OCI-LY1 (cell line): ENCODE data around the gene RND2.

Experiments used
- H2AFZ ChIP-seq: fragments of 200-600 bp; sonication (generic), shearing (Covaris generic); 2 replicates; pipeline ENCODE4 v1.6.0; 2014; ENCODE audit warnings: antibody characterized with exemption, mild to moderate bottlenecking, low read length
- H3F3A ChIP-seq: fragments of 200-600 bp; sonication (generic), shearing (Covaris generic); 2 replicates; pipeline ENCODE4 v1.6.0; 2014; ENCODE audit warnings: mild to moderate bottlenecking, antibody characterized with exemption, low read length, moderate library complexity; ENCODE audit not compliant: insufficient read depth
- H3K27ac ChIP-seq: fragments of 200-600 bp; sonication (generic); 2 replicates; pipeline ENCODE4 v1.5.1; 2014; ENCODE audit warnings: low read length, mixed run types, mild to moderate bottlenecking, low read depth; ENCODE audit not compliant: poor library complexity, severe bottlenecking
- H3K27me3 ChIP-seq: fragments of 200-600 bp; sonication (generic); 2 replicates; pipeline ENCODE4 v1.6.0; 2014; ENCODE audit warnings: antibody characterized with exemption, mild to moderate bottlenecking, low read length, moderate library complexity; ENCODE audit not compliant: insufficient read depth
- H3K36me3 ChIP-seq: fragments of 200-600 bp; sonication (generic); 2 replicates; pipeline ENCODE4 v1.6.1; 2014; ENCODE audit warnings: mild to moderate bottlenecking, antibody characterized with exemption, low read length, moderate library complexity, mixed read lengths; ENCODE audit not compliant: insufficient read depth
- H3K4me1 ChIP-seq: fragments of 200-600 bp; sonication (generic); 2 replicates; pipeline ENCODE4 v1.5.1; 2014; ENCODE audit warnings: mild to moderate bottlenecking, low read length, moderate library complexity; ENCODE audit not compliant: insufficient read depth, severe bottlenecking
- H3K4me2 ChIP-seq: fragments of 200-600 bp; sonication (generic), shearing (Covaris generic); 2 replicates; pipeline ENCODE4 v1.6.1; 2014; ENCODE audit warnings: low read length
- H3K4me3 ChIP-seq: fragments of 200-600 bp; sonication (generic); 2 replicates; pipeline ENCODE4 v1.5.1; 2014; ENCODE audit warnings: low read length, low read depth, mild to moderate bottlenecking, mixed read lengths; ENCODE audit not compliant: poor library complexity, severe bottlenecking
- H3K79me2 ChIP-seq: fragments of 200-600 bp; shearing (Covaris generic); 2 replicates; pipeline ENCODE4 v1.6.1; 2016; ENCODE audit warnings: mixed run types, low read length, mixed read lengths; ENCODE audit not compliant: insufficient read depth
- H3K9ac ChIP-seq: fragments of 200-600 bp; sonication (generic), shearing (Covaris generic); 2 replicates; pipeline ENCODE4 v1.6.1; 2014; ENCODE audit warnings: mild to moderate bottlenecking, low read length, mixed read lengths
- H3K9me2 ChIP-seq: fragments of 200-600 bp; sonication (generic), shearing (Covaris generic); 2 replicates; pipeline ENCODE4 v1.6.1; 2014; ENCODE audit warnings: low read depth, mild to moderate bottlenecking, low read length, mixed read lengths
- H3K9me3 ChIP-seq: fragments of 200-600 bp; shearing (Covaris generic); 2 replicates; pipeline ENCODE4 v1.6.1; 2014; ENCODE audit warnings: low read length, mixed read lengths
- H4K20me1 ChIP-seq: fragments of 200-600 bp; sonication (generic), shearing (Covaris generic); 2 replicates; pipeline ENCODE4 v1.6.0; 2016; ENCODE audit warnings: mild to moderate bottlenecking, low read length; ENCODE audit not compliant: insufficient read depth
- EZH2 ChIP-seq: fragments of 200-600 bp; sonication (generic), shearing (Covaris generic); IDR thresholded peaks from 2 replicates; pipeline ENCODE4 v1.8.0; 2017; ENCODE audit warnings: borderline replicate concordance, mixed run types, mild to moderate bottlenecking, antibody characterized with exemption, low read length, moderate library complexity, mixed read lengths
- TF ChIP-seq, protein P1 (sequence below): fragments of 200-600 bp; sonication (generic), shearing (Covaris generic); IDR thresholded peaks from 2 replicates; pipeline ENCODE4 v1.5.1; 2017; ENCODE audit warnings: mild to moderate bottlenecking, antibody characterized with exemption, low read length, moderate library complexity, mixed read lengths

Gene RND2

GRCh38 chr17:43027091-43028032, 2.3 kb downstream of the RND2 start:
- H3K27ac ChIP-seq: no peak overlapping the region
- H3K9me3 ChIP-seq: no peaks in the 10 kb centered on the region
- H3K4me2 ChIP-seq: no peak overlapping the region
- H3K27me3 ChIP-seq: no peaks in the 10 kb centered on the region
- H3K36me3 ChIP-seq: no peaks in the 10 kb centered on the region
- no peak overlapping the region for H3K4me3 ChIP-seq
- no peaks in the 10 kb centered on the region for H3K9me2 ChIP-seq
- TF ChIP-seq, protein P1, sequence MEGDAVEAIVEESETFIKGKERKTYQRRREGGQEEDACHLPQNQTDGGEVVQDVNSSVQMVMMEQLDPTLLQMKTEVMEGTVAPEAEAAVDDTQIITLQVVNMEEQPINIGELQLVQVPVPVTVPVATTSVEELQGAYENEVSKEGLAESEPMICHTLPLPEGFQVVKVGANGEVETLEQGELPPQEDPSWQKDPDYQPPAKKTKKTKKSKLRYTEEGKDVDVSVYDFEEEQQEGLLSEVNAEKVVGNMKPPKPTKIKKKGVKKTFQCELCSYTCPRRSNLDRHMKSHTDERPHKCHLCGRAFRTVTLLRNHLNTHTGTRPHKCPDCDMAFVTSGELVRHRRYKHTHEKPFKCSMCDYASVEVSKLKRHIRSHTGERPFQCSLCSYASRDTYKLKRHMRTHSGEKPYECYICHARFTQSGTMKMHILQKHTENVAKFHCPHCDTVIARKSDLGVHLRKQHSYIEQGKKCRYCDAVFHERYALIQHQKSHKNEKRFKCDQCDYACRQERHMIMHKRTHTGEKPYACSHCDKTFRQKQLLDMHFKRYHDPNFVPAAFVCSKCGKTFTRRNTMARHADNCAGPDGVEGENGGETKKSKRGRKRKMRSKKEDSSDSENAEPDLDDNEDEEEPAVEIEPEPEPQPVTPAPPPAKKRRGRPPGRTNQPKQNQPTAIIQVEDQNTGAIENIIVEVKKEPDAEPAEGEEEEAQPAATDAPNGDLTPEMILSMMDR: no peak
- no peak for TF ChIP-seq EZH2
- no peak overlapping the region for H2AFZ ChIP-seq
- H3K4me1 ChIP-seq: peaks cover 8% of the 10 kb centered on the region
- H4K20me1 ChIP-seq: no peaks in the 10 kb centered on the region
- H3F3A ChIP-seq: no peaks in the 10 kb centered on the region
- no peak overlapping the region for H3K9ac ChIP-seq
- H3K79me2 ChIP-seq: no peaks in the 10 kb centered on the region

DNA sequence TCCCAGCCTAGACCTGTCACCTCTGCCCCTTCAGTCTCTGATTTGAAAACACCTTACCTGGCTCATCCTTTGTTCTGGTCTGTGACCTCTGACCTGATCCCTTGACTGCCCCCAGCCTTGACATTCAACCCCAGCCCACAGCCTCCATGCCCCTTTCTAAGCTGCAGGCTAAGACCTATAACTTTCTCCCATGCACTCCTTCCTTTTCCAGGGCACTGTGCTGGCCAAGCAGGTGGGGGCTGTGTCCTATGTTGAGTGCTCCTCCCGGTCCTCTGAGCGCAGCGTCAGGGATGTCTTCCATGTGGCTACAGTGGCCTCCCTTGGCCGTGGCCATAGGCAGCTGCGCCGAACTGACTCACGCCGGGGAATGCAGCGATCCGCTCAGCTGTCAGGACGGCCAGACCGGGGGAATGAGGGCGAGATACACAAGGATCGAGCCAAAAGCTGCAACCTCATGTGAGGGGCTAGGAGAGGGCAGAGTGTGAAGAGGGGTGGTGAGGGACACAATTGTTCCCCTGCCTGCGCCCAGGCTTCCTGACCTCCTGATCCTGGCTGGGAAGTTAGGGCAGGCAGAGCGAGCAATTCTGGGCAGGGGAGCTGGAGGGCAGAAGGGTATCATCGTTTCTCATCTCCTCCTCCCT, 3.3 kb downstream of the RND2 start:
- no peak overlapping the region for H3K27ac ChIP-seq
- TF ChIP-seq EZH2: no peak
- TF ChIP-seq, protein P1: no peak

GRCh38 chr17:43030137-43030767, 5.2 kb downstream of the RND2 start:
- no peaks in the 10 kb centered on the region for H4K20me1 ChIP-seq
- H2AFZ ChIP-seq: no peak overlapping the region
- no peaks in the 10 kb centered on the region for H3K36me3 ChIP-seq
- H3K4me2 ChIP-seq: no peak overlapping the region
- H3K9me2 ChIP-seq: no peaks in the 10 kb centered on the region
- H3K79me2 ChIP-seq: no peaks in the 10 kb centered on the region
- no peak overlapping the region for H3K4me3 ChIP-seq
- no peaks in the 10 kb centered on the region for H3K4me1 ChIP-seq
- H3K27me3 ChIP-seq: no peaks in the 10 kb centered on the region
- TF ChIP-seq EZH2: no peak
- TF ChIP-seq, protein P1: no peak
- H3K9ac ChIP-seq: no peak overlapping the region
- no peak overlapping the region for H3K27ac ChIP-seq
- no peaks in the 10 kb centered on the region for H3K9me3 ChIP-seq
- H3F3A ChIP-seq: no peaks in the 10 kb centered on the region

More for the DNA sequence above, 3.3 kb downstream of the RND2 start:
- H3K27me3 ChIP-seq: no peaks in the 10 kb centered on the region
- no peak overlapping the region for H3K9ac ChIP-seq
- H3K36me3 ChIP-seq: no peaks in the 10 kb centered on the region
- H3F3A ChIP-seq: no peaks in the 10 kb centered on the region
- H3K4me2 ChIP-seq: no peak overlapping the region
- no peak overlapping the region for H3K4me3 ChIP-seq
- no peaks in the 10 kb centered on the region for H3K9me3 ChIP-seq
- H2AFZ ChIP-seq: no peak overlapping the region
- H4K20me1 ChIP-seq: no peaks in the 10 kb centered on the region
- no peaks in the 10 kb centered on the region for H3K9me2 ChIP-seq
- no peaks in the 10 kb centered on the region for H3K79me2 ChIP-seq
- peaks cover 8% of the 10 kb centered on the region for H3K4me1 ChIP-seq
